Measurements from ENCODE around the gene PDLIM4. TPM values are rescaled to one million over a fixed set of nuclear protein-coding genes. Genes with fewer than 3 reads are reported as not detected.

The PDLIM4 gene
- total RNA-seq, 1 donor, result 67.7 TPM

- no peak overlapping the region for H3K27ac ChIP-seq (ENCODE audit: low read depth, low read length)
- no peak overlapping the region for H3K4me3 ChIP-seq (ENCODE audit: insufficient read depth, low read length)
- H3K4me1 ChIP-seq (ENCODE audit: insufficient read depth, low read length), result peaks cover 21% of the 10 kb centered on the region
- H3K4me2 ChIP-seq (ENCODE audit: insufficient read depth, low read length), result no peak overlapping the region
- DNase-seq (ENCODE audit: insufficient read length, low spot score, missing footprints), result no peak
- TF ChIP-seq, protein P1, sequence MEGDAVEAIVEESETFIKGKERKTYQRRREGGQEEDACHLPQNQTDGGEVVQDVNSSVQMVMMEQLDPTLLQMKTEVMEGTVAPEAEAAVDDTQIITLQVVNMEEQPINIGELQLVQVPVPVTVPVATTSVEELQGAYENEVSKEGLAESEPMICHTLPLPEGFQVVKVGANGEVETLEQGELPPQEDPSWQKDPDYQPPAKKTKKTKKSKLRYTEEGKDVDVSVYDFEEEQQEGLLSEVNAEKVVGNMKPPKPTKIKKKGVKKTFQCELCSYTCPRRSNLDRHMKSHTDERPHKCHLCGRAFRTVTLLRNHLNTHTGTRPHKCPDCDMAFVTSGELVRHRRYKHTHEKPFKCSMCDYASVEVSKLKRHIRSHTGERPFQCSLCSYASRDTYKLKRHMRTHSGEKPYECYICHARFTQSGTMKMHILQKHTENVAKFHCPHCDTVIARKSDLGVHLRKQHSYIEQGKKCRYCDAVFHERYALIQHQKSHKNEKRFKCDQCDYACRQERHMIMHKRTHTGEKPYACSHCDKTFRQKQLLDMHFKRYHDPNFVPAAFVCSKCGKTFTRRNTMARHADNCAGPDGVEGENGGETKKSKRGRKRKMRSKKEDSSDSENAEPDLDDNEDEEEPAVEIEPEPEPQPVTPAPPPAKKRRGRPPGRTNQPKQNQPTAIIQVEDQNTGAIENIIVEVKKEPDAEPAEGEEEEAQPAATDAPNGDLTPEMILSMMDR (IDR thresholded peaks at IDR 0.05; ENCODE audit: extremely low read depth, low read depth, low read length), result no peak
- H3K27me3 ChIP-seq (ENCODE audit: insufficient read depth, low read length), result no peaks in the 10 kb centered on the region
- H4K20me1 ChIP-seq (ENCODE audit: insufficient read depth, low read length), result peaks cover 67% of the 10 kb centered on the region
- H3K36me3 ChIP-seq (ENCODE audit: insufficient read depth, low read length), result peaks cover 83% of the 10 kb centered on the region
- peaks cover 30% of the 10 kb centered on the region for H3K79me2 ChIP-seq (ENCODE audit: insufficient read depth, low read length)
- no peak overlapping the region for H2AFZ ChIP-seq (ENCODE audit: low read length)
- no peaks in the 10 kb centered on the region for H3K9me3 ChIP-seq (ENCODE audit: low read depth, low read length)
These were observed 12.8 kb downstream of the PDLIM4 start for GRCh38 chr5:132270335-132270665.

- H2AFZ ChIP-seq (ENCODE audit: low read length), result no peak overlapping the region
- H3K27me3 ChIP-seq (ENCODE audit: insufficient read depth, low read length), result no peaks in the 10 kb centered on the region
- peak; percentile 41 for DNase-seq (ENCODE audit: insufficient read length, low spot score, missing footprints)
- peaks cover 83% of the 10 kb centered on the region for H3K36me3 ChIP-seq (ENCODE audit: insufficient read depth, low read length)
- peaks cover 17% of the 10 kb centered on the region for H3K4me1 ChIP-seq (ENCODE audit: insufficient read depth, low read length)
- H3K27ac ChIP-seq (ENCODE audit: low read depth, low read length), result no peak overlapping the region
- peaks cover 27% of the 10 kb centered on the region for H3K79me2 ChIP-seq (ENCODE audit: insufficient read depth, low read length)
- H4K20me1 ChIP-seq (ENCODE audit: insufficient read depth, low read length), result peaks cover 67% of the 10 kb centered on the region
- no peaks in the 10 kb centered on the region for H3K9me3 ChIP-seq (ENCODE audit: low read depth, low read length)
- no peak overlapping the region for H3K4me2 ChIP-seq (ENCODE audit: insufficient read depth, low read length)
- TF ChIP-seq, protein P1 (IDR thresholded peaks at IDR 0.05; ENCODE audit: extremely low read depth, low read depth, low read length), result no peak
- H3K4me3 ChIP-seq (ENCODE audit: insufficient read depth, low read length), result no peak overlapping the region
These were observed 13.2 kb downstream of the PDLIM4 start for GRCh38 chr5:132270706-132271105.

- Histone ChIP-seq H3K79me2 (ENCODE audit: insufficient read depth, low read length) (peaks cover 21% of the 10 kb centered on the region), H3K4me3 (ENCODE audit: insufficient read depth, low read length) (no peak overlapping the region), H3K4me1 (ENCODE audit: insufficient read depth, low read length) (peaks cover 10% of the 10 kb centered on the region), H4K20me1 (ENCODE audit: insufficient read depth, low read length) (peaks cover 60% of the 10 kb centered on the region), H3K27me3 (ENCODE audit: insufficient read depth, low read length) (no peaks in the 10 kb centered on the region), H3K27ac (ENCODE audit: low read depth, low read length) (no peak overlapping the region), H2AFZ (ENCODE audit: low read length) (no peak overlapping the region), H3K4me2 (ENCODE audit: insufficient read depth, low read length) (no peak overlapping the region), H3K36me3 (ENCODE audit: insufficient read depth, low read length) (peaks cover 76% of the 10 kb centered on the region), H3K9me3 (ENCODE audit: low read depth, low read length) (no peaks in the 10 kb centered on the region)
- peak; percentile 66 for DNase-seq (ENCODE audit: insufficient read length, low spot score, missing footprints)
- TF ChIP-seq, protein P1 (IDR thresholded peaks at IDR 0.05; ENCODE audit: extremely low read depth, low read depth, low read length), result no peak
These were observed 14.1 kb downstream of the PDLIM4 start for GRCh38 chr5:132271251-132272246.
